Loucy (cell line): Measurements from ENCODE around the gene LPCAT2.

ENCODE experiments used
- EZH2phosphoT487 ChIP-seq: fragments of 200-600 bp; IDR thresholded peaks from 2 replicates; pipeline ENCODE4 v1.6.1; 2018; ENCODE audit warnings: antibody characterized with exemption, mild to moderate bottlenecking, moderate library complexity, borderline replicate concordance
- TF ChIP-seq, protein P1 (sequence below): fragments of 200-600 bp; sonication (generic); conservative IDR thresholded peaks from 2 replicates; pipeline ENCODE4 v1.5.1; 2014; ENCODE audit warnings: mild to moderate bottlenecking, antibody characterized with exemption, low read length

DNA sequence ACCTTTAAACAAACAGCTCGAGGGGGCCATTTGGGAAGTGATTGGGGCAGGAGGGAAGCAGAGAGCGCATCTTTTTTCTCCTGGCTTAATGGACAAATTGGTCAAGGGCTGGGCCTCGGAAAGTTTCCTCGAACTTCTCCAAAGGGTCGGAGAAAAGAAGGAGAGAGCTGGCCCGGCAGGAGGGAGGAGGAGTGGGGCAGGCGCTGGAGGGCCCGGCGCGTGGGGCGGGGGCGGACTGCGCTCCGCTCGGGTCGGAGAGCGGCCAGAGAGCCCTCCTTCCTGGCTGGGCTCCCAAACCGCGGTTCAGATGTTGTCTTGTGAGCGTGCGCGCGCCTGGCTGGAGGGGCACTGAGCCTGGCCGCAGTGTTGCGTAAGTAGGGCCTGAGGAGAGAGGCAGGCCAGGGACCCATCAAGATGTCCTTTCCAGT, 28.6 kb upstream of the LPCAT2 start:
- TF ChIP-seq, protein P1, sequence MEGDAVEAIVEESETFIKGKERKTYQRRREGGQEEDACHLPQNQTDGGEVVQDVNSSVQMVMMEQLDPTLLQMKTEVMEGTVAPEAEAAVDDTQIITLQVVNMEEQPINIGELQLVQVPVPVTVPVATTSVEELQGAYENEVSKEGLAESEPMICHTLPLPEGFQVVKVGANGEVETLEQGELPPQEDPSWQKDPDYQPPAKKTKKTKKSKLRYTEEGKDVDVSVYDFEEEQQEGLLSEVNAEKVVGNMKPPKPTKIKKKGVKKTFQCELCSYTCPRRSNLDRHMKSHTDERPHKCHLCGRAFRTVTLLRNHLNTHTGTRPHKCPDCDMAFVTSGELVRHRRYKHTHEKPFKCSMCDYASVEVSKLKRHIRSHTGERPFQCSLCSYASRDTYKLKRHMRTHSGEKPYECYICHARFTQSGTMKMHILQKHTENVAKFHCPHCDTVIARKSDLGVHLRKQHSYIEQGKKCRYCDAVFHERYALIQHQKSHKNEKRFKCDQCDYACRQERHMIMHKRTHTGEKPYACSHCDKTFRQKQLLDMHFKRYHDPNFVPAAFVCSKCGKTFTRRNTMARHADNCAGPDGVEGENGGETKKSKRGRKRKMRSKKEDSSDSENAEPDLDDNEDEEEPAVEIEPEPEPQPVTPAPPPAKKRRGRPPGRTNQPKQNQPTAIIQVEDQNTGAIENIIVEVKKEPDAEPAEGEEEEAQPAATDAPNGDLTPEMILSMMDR, result no peak
- TF ChIP-seq EZH2phosphoT487, result no peak
